Trophoblast cell (in vitro differentiated cells and primary cell): ENCODE measurements around the gene SOS1.
A peak's percentile ranks its signal among the peaks of the same experiment; 100 is the strongest.

Source experiments
- DNase-seq, 2 donors: peaks; one replicate each; pipeline ENCODE4 v3.0.0-alpha.2; 2016
- H2AFZ ChIP-seq: 2 replicates; pipeline ENCODE4 v1.6.1; 2013; ENCODE audit warnings: low read length, moderate library complexity, mild to moderate bottlenecking; ENCODE audit not compliant: insufficient read depth, poor library complexity
- H2AK5ac ChIP-seq: 2 replicates; pipeline ENCODE4 v1.6.1; 2013; ENCODE audit warnings: mild to moderate bottlenecking, low read length
- H2BK120ac ChIP-seq: 2 replicates; pipeline ENCODE4 v1.6.1; 2013; ENCODE audit warnings: low read length, mild to moderate bottlenecking, moderate library complexity; ENCODE audit not compliant: insufficient read depth, poor library complexity
- H2BK12ac ChIP-seq: 2 replicates; pipeline ENCODE4 v1.6.1; 2013; ENCODE audit warnings: mild to moderate bottlenecking, low read length, moderate library complexity
- H2BK5ac ChIP-seq: 2 replicates; pipeline ENCODE4 v1.6.1; 2013; ENCODE audit warnings: low read length, low read depth, moderate library complexity, mild to moderate bottlenecking; ENCODE audit not compliant: poor library complexity
- H3K14ac ChIP-seq: 2 replicates; pipeline ENCODE4 v1.6.1; 2013; ENCODE audit warnings: mild to moderate bottlenecking, low read length
- H3K18ac ChIP-seq: 2 replicates; pipeline ENCODE4 v1.6.1; 2013; ENCODE audit warnings: mild to moderate bottlenecking, low read length
- H3K23ac ChIP-seq: 2 replicates; pipeline ENCODE4 v1.6.1; 2013; ENCODE audit warnings: low read length
- H3K27ac ChIP-seq: 2 replicates; pipeline ENCODE4 v1.5.1; 2013; ENCODE audit warnings: low read depth, mild to moderate bottlenecking, inconsistent platforms, low read length, moderate library complexity
- H3K27me3 ChIP-seq: 2 replicates; pipeline ENCODE4 v1.6.1; 2013; ENCODE audit warnings: inconsistent platforms, mild to moderate bottlenecking, low read length, moderate library complexity; ENCODE audit not compliant: insufficient read depth
- H3K36me3 ChIP-seq, 2 experiments: 1 replicate in 1 of 2; 2 replicates in 1 of 2; pipeline ENCODE4 v1.6.1; 2013; ENCODE audit warnings: low read length in 2 of 2, mild to moderate bottlenecking in 2 of 2, moderate library complexity in 1 of 2; ENCODE audit not compliant: insufficient read depth in 2 of 2, control insufficient read depth in 1 of 2
- H3K4ac ChIP-seq: 2 replicates; pipeline ENCODE4 v1.6.1; 2013; ENCODE audit warnings: low read depth, mild to moderate bottlenecking, low read length, moderate library complexity
- H3K4me1 ChIP-seq, 2 experiments: 1 replicate in 1 of 2; 2 replicates in 1 of 2; pipeline ENCODE4 v1.6.1; 2013; ENCODE audit warnings: low read length in 2 of 2, mild to moderate bottlenecking in 2 of 2, moderate library complexity in 1 of 2; ENCODE audit not compliant: insufficient read depth in 2 of 2, control insufficient read depth in 1 of 2
- H3K4me2 ChIP-seq: 2 replicates; pipeline ENCODE4 v1.6.1; 2013; ENCODE audit warnings: inconsistent platforms, mild to moderate bottlenecking, low read length, moderate library complexity
- H3K4me3 ChIP-seq: 2 replicates; pipeline ENCODE4 v1.5.1; 2013; ENCODE audit warnings: mild to moderate bottlenecking, low read depth, low read length, inconsistent platforms
- H3K79me1 ChIP-seq: one replicate; pipeline ENCODE4 v1.6.1; 2013; ENCODE audit warnings: low read length
- H3K79me2 ChIP-seq: 2 replicates; pipeline ENCODE4 v1.6.1; 2013; ENCODE audit warnings: low read length, mild to moderate bottlenecking; ENCODE audit not compliant: control insufficient read depth, insufficient read depth, poor library complexity
- H3K9ac ChIP-seq: 2 replicates; pipeline ENCODE4 v1.6.1; 2013; ENCODE audit warnings: mild to moderate bottlenecking, low read length
- H3K9me3 ChIP-seq: 2 replicates; pipeline ENCODE4 v1.6.1; 2013; ENCODE audit warnings: low read depth, mild to moderate bottlenecking, control low read depth, inconsistent platforms, low read length; ENCODE audit not compliant: insufficient read depth
- H4K12ac ChIP-seq: 2 replicates; pipeline ENCODE4 v1.6.1; 2013; ENCODE audit warnings: low read depth, mild to moderate bottlenecking, low read length, moderate library complexity
- H4K8ac ChIP-seq: 2 replicates; pipeline ENCODE4 v1.6.1; 2013; ENCODE audit warnings: low read depth, mild to moderate bottlenecking, low read length, moderate library complexity
- H4K91ac ChIP-seq: one replicate; pipeline ENCODE4 v1.6.1; 2013; ENCODE audit warnings: low read depth, mild to moderate bottlenecking, low read length, moderate library complexity
- WGBS: extraction: QIAGEN DNeasy Blood & Tissue Kit; methylation state at CpG from one replicate; pipeline ENCODE4 v1.1.7; 2013; ENCODE audit warnings: missing lambda C conversion rate; ENCODE audit not compliant: insufficient read length, insufficient coverage; ENCODE audit errors: extremely low coverage; 5-methylcytosine and 5-hydroxymethylcytosine counted together

SOS1 gene

GRCh38 chr2:39135690-39136259 lies 14.9 kb upstream of the SOS1 start:
- no peaks in the 10 kb centered on the region for H3K4me1 ChIP-seq
- no peak overlapping the region for H3K4ac ChIP-seq
- no peaks in the 10 kb centered on the region for H3K36me3 ChIP-seq
- H3K27ac ChIP-seq, result no peak overlapping the region
- H3K79me1 ChIP-seq, result no peaks in the 10 kb centered on the region
- H3K14ac ChIP-seq, result no peak overlapping the region
- H3K9ac ChIP-seq, result no peak overlapping the region
- H3K27me3 ChIP-seq, result no peaks in the 10 kb centered on the region
- no peak overlapping the region for H2BK12ac ChIP-seq
- H2AFZ ChIP-seq, result no peak overlapping the region
- no peak overlapping the region for H4K91ac ChIP-seq
- H2BK5ac ChIP-seq, result no peak overlapping the region
- no peak overlapping the region for H3K4me3 ChIP-seq
- no CpG with 5 or more reads among the region's 5 CpGs for WGBS
- DNase-seq, result no peak
- no peak overlapping the region for H2BK120ac ChIP-seq
- H3K79me2 ChIP-seq, result no peaks in the 10 kb centered on the region
- no peak overlapping the region for H3K18ac ChIP-seq
- H4K12ac ChIP-seq, result no peak overlapping the region
- no peak overlapping the region for H2AK5ac ChIP-seq
- no peak overlapping the region for H4K8ac ChIP-seq
- H3K4me2 ChIP-seq, result no peak overlapping the region
- no peaks in the 10 kb centered on the region for H3K9me3 ChIP-seq
- H3K23ac ChIP-seq, result no peak overlapping the region

GRCh38 chr2:39133215-39133851 lies 12.5 kb upstream of the SOS1 start:
- H4K91ac ChIP-seq, result no peak overlapping the region
- DNase-seq, result no peak
- H3K27ac ChIP-seq, result no peak overlapping the region
- H3K4me1 ChIP-seq, result no peaks in the 10 kb centered on the region
- WGBS, result no CpG with 5 or more reads among the region's 3 CpGs
- no peak overlapping the region for H2BK12ac ChIP-seq
- H3K18ac ChIP-seq, result no peak overlapping the region
- no peak overlapping the region for H2BK120ac ChIP-seq
- H3K9ac ChIP-seq, result no peak overlapping the region
- no peak overlapping the region for H3K4ac ChIP-seq
- no peaks in the 10 kb centered on the region for H3K9me3 ChIP-seq
- no peaks in the 10 kb centered on the region for H3K36me3 ChIP-seq
- no peaks in the 10 kb centered on the region for H3K79me2 ChIP-seq
- no peak overlapping the region for H3K14ac ChIP-seq
- no peak overlapping the region for H3K4me2 ChIP-seq
- no peak overlapping the region for H2AK5ac ChIP-seq
- no peaks in the 10 kb centered on the region for H3K79me1 ChIP-seq
- H3K27me3 ChIP-seq, result no peaks in the 10 kb centered on the region
- H2AFZ ChIP-seq, result no peak overlapping the region
- H2BK5ac ChIP-seq, result no peak overlapping the region
- H3K4me3 ChIP-seq, result no peak overlapping the region
- no peak overlapping the region for H4K12ac ChIP-seq
- no peak overlapping the region for H3K23ac ChIP-seq
- H4K8ac ChIP-seq, result no peak overlapping the region

- no CpG with 5 or more reads among the region's 1 CpG for WGBS
- H3K27ac ChIP-seq, result no peak overlapping the region
Measured at GRCh38 chr2:39128919-39129391, 8.1 kb upstream of the SOS1 start.

GRCh38 chr2:39127973-39128372 lies 7.1 kb upstream of the SOS1 start:
- H4K8ac ChIP-seq, result no peak overlapping the region
- no peak overlapping the region for H3K9ac ChIP-seq
- H3K14ac ChIP-seq, result no peak overlapping the region
- H3K4ac ChIP-seq, result no peak overlapping the region
- H3K4me1 ChIP-seq, result peaks cover 4 to 5% of the 10 kb centered on the region in 2 experiments
- no peak overlapping the region for H2BK12ac ChIP-seq
- no peak overlapping the region for H2BK5ac ChIP-seq
- H2AFZ ChIP-seq, result no peak overlapping the region
- H3K23ac ChIP-seq, result no peak overlapping the region
- WGBS, result no CpG with 5 or more reads among the region's 1 CpG
- peaks cover 3% of the 10 kb centered on the region for H3K79me2 ChIP-seq
- no peak overlapping the region for H4K12ac ChIP-seq
- H3K36me3 ChIP-seq, result no peaks in the 10 kb centered on the region
- no peaks in the 10 kb centered on the region for H3K27me3 ChIP-seq
- no peak overlapping the region for H2AK5ac ChIP-seq
- H3K18ac ChIP-seq, result no peak overlapping the region
- H3K79me1 ChIP-seq, result peaks cover 6% of the 10 kb centered on the region
- DNase-seq, result no peak
- no peak overlapping the region for H2BK120ac ChIP-seq
- no peak overlapping the region for H4K91ac ChIP-seq
- no peaks in the 10 kb centered on the region for H3K9me3 ChIP-seq
- no peak overlapping the region for H3K4me2 ChIP-seq
- no peak overlapping the region for H3K4me3 ChIP-seq
- H3K27ac ChIP-seq, result no peak overlapping the region

More at GRCh38 chr2:39128919-39129391, 8.1 kb upstream of the SOS1 start:
- no peak overlapping the region for H3K4me3 ChIP-seq
- no peak overlapping the region for H2BK120ac ChIP-seq
- no peak overlapping the region for H4K91ac ChIP-seq
- no peak overlapping the region for H3K4me2 ChIP-seq
- H3K23ac ChIP-seq, result no peak overlapping the region
- H4K12ac ChIP-seq, result no peak overlapping the region
- no peaks in the 10 kb centered on the region for H3K9me3 ChIP-seq
- H3K4me1 ChIP-seq, result no peaks in the 10 kb centered on the region
- no peak overlapping the region for H3K18ac ChIP-seq
- H2BK12ac ChIP-seq, result no peak overlapping the region
- H3K79me2 ChIP-seq, result peaks cover under 1% of the 10 kb centered on the region
- H3K27me3 ChIP-seq, result no peaks in the 10 kb centered on the region
- no peak overlapping the region for H3K9ac ChIP-seq
- H3K36me3 ChIP-seq, result no peaks in the 10 kb centered on the region
- peak in 1 of 2 donors; percentile 22 for DNase-seq
- no peak overlapping the region for H3K4ac ChIP-seq
- H2AK5ac ChIP-seq, result no peak overlapping the region
- no peak overlapping the region for H4K8ac ChIP-seq
- no peak overlapping the region for H2AFZ ChIP-seq
- H2BK5ac ChIP-seq, result no peak overlapping the region
- H3K79me1 ChIP-seq, result peaks cover 3% of the 10 kb centered on the region
- no peak overlapping the region for H3K14ac ChIP-seq
